ENCODE measurements around the gene TWF2.

DNA sequence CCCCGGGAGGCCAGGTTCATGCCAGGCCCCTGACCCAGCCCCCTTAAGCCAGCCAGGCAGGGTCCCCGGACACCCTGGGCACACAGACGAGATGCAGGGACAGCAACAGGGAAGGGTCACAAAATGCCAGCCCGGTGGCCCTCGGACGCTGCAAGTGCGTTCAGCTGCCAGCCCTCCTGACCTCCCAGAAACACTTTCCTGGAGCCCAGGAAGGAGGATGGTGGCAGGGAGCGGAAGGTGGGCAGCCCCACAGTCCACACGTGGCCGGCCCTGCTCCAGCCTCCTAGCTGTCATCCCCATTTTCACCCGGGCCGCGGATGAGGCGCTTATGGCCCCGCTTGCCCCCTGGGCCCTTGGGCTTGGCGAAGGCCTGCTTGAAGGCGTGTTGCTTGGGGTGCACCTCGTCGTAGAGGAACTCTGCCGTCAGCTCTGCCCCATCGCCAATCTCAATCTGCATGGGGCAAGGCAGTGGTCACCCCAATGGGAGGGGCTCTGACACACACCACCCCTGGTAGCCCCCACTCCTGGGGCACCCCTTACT lies 10.1 kb downstream of the TWF2 start:
- TF ChIP-seq CTCF (IDR thresholded peaks at IDR 0.05) (no peak), POLR2A (IDR thresholded peaks at IDR 0.05) (no peak)
